ENCODE results near the gene MPPED1.

The MPPED1 gene

DNA sequence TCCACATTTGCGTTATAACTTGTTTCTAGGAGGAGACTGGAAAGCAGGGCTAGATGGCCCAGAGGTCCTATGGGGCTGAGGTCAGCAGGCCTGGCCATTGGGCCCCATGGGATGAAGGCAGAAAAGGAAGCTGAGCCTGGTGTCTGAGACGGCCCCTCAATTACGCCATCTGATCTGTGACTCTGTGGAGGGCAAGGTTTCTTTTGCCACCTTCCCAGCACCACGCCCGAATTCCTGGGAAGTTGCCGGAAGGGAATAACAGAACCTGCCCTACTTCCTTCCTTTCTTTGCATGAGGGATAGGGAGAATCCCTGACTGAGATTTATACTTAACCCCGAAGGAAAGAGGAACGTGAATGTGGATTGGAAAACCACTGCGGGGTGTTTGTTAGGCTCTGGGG, 118.1 kb downstream of the MPPED1 start:
- DNase-seq = no peak

GRCh38 chr22:43530349-43531201, 118.8 kb downstream of the MPPED1 start:
- no peak for DNase-seq

DNA sequence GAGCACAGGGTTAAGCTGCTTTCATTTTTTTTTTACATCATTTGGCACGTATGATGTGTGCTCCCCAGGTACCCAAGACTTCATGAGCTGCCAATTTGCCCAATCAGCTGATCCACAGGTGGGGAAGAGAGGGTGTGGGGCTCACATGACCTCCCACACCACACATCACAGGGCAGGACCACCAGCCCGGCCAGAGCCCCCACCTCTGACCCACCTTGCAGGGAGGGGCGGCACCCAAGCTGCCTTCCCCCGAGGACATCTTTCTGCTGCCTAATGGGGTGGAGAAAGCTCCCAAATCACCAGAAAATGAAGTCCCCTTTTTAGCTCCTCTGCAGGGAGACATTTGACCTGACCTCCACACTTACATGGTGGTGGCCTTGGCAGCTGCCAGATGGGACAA, 119.8 kb downstream of the MPPED1 start:
- no peak for DNase-seq

DNA sequence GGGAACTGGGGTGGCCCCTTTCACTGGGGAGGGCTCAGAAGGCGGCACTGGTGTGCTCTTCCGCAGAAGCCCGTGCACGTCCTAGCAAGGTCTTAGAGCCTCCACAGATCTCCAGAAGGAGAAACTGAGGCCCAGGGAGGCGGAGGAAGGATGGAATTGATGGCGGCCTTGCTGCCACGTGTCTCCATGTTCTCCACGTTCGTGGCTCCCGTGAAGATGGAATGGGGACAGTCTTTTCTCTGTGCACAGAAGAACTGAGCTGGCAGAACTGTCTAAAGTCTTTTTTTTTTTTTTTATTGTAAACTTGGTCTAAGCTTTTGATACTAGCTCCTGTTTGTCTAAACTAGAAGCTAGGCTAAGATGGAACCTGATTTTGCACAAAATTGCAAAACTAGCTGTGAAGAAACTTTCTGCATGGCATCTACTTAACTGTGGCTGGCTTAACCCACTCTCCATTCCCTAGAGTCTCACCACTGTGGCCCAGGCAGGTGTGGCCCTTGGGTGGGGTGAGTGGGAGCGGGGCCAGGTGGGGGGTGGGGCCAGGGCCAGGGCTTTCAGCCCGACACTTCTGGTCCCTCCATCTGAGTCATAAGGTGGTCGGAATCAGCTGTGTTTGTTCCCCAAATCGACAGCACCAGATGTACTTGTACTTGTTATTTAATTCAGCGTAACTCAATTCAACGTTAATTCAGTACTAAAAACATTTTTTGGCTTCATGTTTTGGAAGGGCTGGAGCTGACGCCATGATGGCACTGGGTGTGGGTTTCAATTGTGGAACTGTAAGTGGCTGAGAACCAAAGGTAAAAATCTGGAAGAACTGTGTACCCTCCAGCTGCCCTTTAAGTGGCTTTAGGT, 120.7 kb downstream of the MPPED1 start:
- no peak for DNase-seq

- no peak for DNase-seq
Observed at GRCh38 chr22:43533156-43533530, 121.3 kb downstream of the MPPED1 start.

DNA sequence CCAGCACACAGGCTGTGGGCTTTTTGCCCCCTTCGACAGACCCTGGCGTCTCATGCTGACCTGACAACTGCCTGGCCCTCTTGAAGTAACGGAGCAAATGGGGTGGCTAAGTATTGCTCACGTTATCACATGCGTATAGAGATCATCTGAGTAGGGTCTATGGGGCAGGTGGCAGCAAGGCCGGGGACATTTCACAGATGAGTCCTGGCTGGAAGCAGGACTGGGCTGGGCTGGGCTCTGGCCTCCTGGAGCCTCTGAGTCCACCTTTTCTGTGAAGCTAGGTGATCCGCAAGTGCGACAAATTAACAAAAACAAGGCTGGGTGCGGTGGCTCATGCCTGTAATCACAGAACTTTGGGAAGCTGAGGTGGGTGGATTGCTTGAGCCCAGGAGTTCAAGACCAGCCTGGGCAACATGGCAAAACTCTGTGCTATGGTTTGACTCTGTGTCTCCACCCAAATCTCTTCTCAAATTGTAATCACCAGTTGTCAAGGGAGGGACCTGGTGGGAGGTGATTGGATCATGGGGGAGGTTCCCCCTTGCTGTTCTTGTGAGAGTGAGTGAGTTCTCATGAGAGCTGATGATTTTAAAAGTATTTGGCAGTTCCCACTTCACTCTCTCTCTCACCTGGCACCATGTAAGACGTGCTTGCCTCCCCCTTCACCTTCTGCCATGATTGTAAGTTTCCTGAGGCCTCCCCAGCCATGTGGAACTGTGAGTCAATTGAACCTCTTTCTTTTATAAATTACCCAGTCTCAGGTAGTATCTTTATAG, 122.0 kb downstream of the MPPED1 start:
- DNase-seq = no peak

DNA sequence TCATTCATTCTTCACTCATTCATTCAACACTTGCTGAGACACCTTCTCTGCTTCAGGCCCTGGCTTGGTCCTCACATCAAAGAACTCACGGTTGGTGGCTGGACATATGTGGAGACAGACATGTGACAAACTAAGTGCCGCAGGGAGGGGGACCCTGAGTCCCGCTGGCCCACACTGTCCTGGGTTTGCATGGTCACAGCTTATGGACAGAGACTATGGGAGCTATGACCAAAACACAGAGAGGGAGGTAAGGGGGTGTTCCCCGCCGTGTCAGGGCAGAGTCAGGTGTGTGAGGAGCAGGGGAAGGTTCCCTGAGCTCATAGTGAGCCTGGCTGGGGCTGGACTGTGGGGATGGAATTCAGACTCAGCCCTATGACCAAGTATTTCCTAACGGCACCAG, 123.1 kb downstream of the MPPED1 start:
- no peak for DNase-seq

DNA sequence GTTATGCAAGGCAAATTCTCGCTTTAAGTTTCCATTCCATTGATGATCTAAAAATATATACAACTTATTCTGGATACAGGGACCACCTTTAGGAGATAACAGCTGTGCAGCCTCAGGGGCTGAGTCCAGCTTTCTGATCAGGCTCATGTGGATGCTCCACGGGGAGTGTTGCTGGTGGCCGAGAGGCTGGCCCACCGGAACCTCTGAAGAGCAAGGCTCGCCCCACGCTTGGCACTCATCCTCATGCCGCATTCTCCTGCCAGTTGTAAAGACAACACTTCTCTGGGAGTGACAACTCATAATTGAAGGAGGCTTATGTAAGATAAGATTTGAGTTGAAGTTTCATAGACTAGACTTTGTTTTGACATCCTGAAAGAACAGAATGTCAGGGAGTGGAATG, 123.5 kb downstream of the MPPED1 start:
- DNase-seq = no peak

- no peak for DNase-seq
Observed at GRCh38 chr22:43535741-43536140, 123.9 kb downstream of the MPPED1 start.

DNA sequence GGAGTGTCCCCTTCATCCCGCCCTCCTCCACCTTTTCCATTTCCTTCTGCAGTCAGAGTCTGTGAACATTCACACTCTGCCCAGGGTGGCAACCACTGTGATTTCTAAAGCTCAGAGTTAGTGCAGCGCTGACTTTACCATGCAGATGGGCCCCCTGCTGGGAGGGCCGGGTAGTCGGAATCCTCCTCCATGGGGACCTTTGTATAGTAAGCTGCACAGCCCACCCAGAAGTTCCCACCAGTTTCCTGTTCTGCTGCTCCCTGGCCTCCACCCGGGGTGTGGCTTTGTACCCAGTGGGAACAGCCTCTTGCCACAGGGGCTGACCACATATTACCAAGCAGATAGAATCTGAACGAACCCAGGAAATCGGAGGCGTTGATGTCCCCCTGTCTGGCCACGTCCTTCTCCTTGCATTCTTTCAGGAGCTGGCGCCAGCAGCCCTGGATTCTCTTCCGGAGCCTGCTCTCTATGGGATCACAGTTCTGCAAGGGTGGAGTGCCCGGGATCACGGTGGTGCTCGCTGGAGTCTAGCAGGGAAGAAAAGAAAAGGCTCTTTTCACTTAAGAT, 125.3 kb downstream of the MPPED1 start:
- no peak for DNase-seq

DNA sequence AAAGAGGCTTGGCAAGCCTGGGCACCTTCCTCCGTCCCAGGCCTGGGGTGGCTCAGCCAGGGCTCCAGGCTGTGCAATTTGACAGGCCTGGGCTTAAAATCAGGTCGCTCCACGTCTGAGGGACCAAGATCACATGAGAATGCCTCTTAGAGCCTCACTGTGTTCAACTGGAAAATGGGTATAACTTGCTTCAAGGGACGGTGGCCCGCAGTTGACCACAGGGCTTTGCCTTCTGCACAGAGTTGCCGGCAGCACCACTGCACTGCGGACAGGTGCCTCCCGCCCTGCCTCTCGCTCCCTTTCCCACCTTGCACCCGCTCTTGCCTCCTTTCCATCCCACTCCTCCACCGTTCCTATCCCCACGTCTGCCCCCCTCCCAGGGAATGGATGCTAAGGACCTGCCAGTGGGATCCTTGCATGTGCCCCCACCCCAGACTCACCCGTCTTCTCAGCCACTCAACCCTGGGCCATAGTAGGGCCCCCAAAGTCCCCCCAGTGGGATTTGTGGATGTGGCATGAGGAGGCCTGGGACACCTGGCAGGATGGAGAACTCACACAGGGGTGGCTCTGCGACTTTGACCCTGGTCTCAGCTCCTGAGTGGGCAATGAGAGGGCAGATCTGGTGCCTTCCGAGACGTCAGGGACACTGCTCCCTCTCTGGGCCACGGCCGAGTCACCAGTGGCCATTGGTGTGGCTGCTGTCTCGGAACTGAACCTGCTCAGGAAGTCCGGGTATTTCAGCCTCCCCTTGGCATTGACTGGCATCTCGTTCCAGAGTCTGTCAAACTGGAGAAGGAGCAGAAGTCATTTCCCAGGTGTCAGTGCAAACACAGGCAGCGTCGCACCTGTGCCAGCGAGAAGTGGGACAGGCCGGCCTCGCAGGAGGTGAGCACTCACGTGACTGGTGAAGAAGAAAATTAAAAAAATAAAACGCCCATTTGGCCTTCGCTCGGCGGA, 128.0 kb downstream of the MPPED1 start:
- no peak for DNase-seq

DNA sequence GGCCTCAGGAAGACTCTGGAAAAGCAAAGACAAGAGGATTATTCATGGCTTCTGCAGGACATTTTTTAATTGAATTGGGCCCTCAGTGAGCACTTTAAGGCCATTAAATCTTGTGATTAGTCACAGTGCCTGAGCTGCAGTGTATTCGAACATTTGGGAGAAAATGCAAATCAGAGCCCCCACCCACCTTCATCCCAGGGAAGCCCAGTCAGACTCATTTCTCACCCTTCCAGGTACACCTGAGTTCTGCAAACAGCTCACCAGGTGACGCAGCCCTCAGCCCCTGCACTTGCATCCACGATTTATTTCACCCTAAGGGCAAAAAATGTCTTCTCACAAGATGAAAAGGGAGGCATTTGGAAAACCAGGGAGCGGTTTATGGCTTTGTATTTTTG, 128.7 kb downstream of the MPPED1 start:
- no peak for DNase-seq

GRCh38 chr22:43541022-43541421, 129.2 kb downstream of the MPPED1 start:
- no peak for DNase-seq

DNA sequence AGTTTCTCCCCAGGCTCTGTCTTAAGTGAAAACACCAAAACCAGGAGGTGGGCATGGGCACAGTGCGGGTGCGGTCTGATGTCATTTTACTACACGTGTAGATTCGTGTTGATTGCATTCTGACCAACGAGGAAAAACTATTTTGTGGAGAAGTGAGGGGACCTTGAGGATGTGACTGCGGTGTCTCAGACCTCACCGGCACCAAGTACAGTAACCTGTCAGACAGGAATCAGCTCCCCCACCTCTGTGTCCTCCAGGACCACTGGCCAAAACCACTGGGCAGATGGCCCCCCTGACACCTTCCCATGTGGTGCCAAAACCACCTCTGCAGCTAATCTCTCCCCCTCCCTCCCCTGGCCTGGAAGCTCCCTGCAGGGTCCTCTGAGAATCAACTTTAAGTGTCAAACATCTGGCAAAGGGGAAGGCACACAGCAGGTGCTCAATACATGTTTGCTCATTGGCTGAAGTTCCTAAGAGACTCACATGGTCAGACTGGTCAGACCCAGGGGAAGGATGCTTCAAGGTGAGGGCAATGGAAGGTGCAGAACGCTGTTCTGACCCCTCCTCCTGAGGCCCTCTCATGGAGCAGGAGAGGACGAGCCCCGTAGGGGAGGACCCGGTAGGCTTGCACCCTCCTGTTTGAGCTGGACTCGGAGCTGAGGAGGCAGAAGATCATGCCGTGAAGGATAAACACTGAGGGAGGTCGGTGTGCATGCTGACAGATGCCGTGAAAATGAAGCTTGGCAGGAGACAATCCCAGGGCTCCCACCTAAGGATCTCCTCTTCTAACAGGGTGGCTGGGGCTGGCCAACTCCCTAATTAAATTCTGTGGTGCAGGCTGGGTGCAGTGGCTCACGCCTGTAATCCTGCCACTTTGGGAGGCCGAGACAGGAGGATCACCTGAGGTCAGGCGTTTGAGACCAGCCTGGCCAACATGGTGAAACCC, 129.9 kb downstream of the MPPED1 start:
- no peak for DNase-seq

- DNase-seq = no peak
Observed at GRCh38 chr22:43542681-43543521, 131.1 kb downstream of the MPPED1 start.

- no peak for DNase-seq
Observed at GRCh38 chr22:43543522-43544288, 131.9 kb downstream of the MPPED1 start.

- DNase-seq = no peak
Observed at GRCh38 chr22:43544289-43544673, 132.5 kb downstream of the MPPED1 start.

DNA sequence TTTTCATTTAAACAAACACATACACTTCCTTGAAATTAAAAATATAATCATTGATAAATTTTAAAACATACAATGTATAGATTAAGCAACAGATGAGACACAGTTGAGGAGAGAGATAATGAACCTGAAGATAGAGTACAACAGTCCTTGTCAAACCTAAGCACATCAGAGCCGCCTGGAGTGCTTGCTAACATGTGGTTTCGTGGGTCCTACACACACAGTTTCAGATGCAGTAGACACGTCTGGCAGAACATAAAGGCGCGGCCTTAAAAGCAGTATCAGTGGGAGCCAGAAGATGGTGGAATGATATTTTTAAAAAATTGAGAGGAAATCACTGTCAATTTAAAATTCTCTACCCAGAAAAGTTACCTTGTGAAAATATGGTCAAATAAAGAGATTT, 134.4 kb downstream of the MPPED1 start:
- no peak for DNase-seq
